ENCODE results near the gene RABGAP1L.
"Not testable (repeated sequence)": the region's sequence is repeated elsewhere in the genome, so short reads cannot be mapped to it uniquely, and the experiment has no call there.

Gene RABGAP1L

GRCh38 chr1:175037416-175037815, 878.1 kb downstream of the RABGAP1L start:
- TF ChIP-seq CTCF (IDR thresholded peaks at IDR 0.05; ENCODE audit: low read depth, low read length), result no peak
- H3K4me3 ChIP-seq (ENCODE audit: low read depth, low read length), result no peak overlapping the region

GRCh38 chr1:175040324-175040879, 881.1 kb downstream of the RABGAP1L start:
- TF ChIP-seq CTCF (IDR thresholded peaks at IDR 0.05; ENCODE audit: low read depth, low read length), result no peak

GRCh38 chr1:175042650-175043049, 883.3 kb downstream of the RABGAP1L start:
- TF ChIP-seq CTCF (IDR thresholded peaks at IDR 0.05; ENCODE audit: low read depth, low read length), result no peak
- no peak overlapping the region for H3K4me3 ChIP-seq (ENCODE audit: low read depth, low read length)

More at GRCh38 chr1:175040324-175040879, 881.1 kb downstream of the RABGAP1L start:
- H3K4me3 ChIP-seq (ENCODE audit: low read depth, low read length), result no peak overlapping the region

GRCh38 chr1:175043824-175044223, 884.5 kb downstream of the RABGAP1L start:
- TF ChIP-seq CTCF (IDR thresholded peaks at IDR 0.05; ENCODE audit: low read depth, low read length), result no peak
- no peak overlapping the region for H3K4me3 ChIP-seq (ENCODE audit: low read depth, low read length)

DNA sequence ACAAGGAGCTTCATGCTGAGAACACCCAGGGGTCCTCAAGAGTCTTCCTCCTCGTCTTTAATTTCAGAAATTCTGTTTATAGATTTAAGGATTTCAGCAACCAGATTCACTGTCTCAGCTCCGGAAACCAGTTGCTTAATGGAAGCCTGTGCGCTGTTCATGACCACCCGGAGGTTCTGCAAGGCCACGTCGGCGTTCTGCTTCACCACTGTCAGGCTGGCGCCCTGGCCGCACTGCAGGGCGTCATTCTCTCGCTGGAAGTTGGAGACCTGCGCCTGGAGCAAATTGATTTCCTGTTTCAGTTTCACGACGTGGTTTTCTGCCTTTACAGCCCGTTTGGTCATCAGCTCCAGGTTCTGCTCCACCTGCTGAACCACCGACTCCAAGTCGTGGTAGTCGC, 885.3 kb downstream of the RABGAP1L start:
- H3K4me3 ChIP-seq (ENCODE audit: low read depth, low read length), result not testable (repeated sequence)

Data from WI38 (cell line).